T-helper 1 cell (primary cell): Measurements from ENCODE around the gene CPSF4L.

Experiments
- DNase-seq, 5 donors: peaks; one replicate each; pipeline ENCODE4 v3.0.0-alpha.2; 2012 to 2020

Gene CPSF4L

DNA sequence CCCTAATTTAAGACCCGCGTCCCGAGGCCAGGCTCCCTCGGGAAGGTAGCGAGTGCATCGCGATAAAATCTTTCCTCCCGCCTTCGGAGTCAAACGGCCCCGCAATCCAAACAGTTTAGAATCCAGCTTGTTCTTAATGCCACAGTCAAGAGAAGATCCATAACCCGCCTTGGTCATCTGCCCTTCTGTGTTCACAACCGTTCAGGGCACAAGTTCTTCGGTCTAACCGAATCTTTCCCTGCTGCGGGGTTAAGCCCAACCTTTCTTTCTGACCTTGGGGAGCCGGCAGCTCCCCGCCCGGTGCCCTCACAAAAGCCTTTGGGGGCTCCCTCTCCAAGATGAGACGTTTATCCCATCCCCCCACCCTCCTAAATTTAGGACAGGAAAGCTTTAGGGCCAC is 30.3 kb downstream of the CPSF4L start:
- DNase-seq: no peak

DNA sequence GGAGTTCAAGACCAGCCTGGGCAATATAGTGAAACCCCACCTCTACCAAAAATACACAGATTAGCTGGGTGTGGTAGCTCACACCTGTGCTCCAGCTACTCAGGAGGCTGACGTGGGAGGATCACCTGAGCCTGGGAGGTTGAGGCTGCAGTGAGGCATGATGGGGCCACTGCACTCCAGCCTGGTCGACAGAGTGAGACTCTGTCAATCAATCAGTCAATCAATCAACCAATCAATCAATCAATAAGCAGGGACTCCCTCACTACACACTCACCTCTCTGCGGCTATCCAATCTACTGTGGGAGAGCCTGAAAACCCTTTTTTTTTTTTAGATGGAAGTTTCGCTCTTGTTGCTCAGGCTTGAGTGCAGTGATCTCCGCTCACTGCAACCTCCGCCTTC is 31.6 kb downstream of the CPSF4L start:
- DNase-seq: no peak

DNA sequence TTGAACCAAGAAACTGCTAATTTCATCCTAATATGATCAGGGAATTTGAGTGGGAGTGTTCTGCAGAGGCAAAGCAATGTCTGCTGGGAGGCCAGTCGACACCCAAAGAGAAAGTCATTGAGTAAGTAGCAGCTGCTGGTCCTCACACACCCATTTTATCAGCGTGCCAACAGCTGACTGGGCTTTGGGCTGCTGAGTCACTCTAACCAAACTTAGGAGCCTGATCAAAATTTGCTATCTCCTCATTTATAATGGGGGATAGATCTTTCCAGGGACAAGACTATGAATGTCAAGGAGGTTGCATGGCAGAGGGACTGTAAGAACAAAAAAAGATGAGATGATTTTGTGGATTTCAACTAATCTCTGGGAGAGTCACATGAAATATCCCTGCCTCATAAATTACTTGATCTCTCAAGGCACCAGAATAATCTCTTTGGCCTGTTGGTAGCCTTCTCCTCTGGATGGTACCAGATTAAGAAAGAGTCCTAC is 32.9 kb downstream of the CPSF4L start:
- peak in 1 of 5 donors; percentile 58 for DNase-seq

- no peak for DNase-seq
Observed at GRCh38 chr17:73227944-73228343, 33.7 kb downstream of the CPSF4L start.

DNA sequence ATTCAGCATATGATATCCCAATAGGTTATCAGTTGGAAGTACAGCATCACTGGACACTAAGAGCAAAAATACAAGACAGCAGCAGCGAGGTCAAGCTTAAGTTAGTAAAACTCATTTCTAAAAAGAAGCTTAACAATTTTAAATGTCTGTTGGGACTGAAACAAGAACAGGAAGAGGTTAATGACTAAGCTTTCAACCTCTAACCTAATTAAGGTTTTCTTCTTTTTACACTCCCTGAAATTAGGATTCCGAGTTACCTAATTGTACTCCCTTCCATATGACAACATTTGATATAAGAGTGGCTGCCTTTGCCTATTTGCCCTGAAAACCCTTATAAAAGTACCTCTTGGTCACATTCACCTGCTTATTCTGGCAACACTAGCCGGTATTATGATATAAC is 34.3 kb downstream of the CPSF4L start:
- peak in 1 of 5 donors; percentile 47 for DNase-seq

- DNase-seq: peak in 1 of 5 donors; percentile 34
Observed at GRCh38 chr17:73226556-73227172, 35.0 kb downstream of the CPSF4L start.

GRCh38 chr17:73224663-73225305 is 36.9 kb downstream of the CPSF4L start:
- DNase-seq: no peak

DNA sequence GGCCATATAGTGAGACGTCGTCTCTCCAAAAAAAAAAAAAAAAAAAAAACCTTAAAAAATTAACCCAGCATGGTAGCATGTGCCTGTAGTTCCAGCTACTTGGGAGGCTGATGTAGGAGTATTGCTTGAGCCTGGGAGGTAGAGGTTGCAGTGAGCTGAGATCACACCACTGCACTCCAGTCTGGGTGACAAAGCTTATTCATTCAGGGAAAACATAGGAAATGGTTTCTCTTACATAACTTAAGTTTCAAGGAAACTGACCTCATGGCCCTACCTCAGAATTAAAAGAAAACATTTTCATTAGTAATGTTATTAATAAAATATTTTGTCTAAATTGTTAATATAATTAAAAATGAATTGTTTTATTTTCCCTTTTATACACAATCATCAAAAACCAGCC is 37.4 kb downstream of the CPSF4L start:
- no peak for DNase-seq

DNA sequence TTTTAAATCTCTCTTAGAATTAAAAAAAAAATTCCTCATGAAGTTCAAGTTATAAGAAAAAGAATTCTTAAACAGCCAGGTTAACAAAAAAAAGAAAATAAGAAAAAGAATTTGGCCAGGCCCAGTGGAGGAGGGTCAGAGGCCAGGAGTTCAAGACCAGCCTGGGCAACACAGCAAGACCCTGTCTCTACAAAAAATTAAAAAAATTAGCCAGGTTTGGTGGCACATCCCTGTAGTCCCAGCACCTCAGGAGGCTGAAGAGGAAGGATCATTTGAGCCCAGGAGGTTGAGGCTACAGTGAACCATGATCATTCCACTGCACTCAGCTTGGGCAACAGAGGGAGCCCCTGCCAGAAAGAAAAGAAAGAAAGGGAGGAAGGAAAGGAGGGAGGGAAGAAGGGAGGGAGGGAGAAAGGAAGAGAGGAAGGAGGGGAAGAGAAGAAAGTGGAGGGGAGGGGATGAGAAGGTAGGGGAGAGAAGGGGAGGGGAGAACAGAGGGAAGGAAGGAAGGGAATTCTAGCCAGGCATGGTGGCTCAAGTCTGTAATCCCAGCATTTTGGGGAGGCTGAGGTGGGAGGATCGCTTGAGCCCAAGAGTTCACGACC is 38.0 kb downstream of the CPSF4L start:
- no peak for DNase-seq

- DNase-seq: no peak
Observed at GRCh38 chr17:73215447-73215846, 46.2 kb downstream of the CPSF4L start.

- no peak for DNase-seq
Observed at GRCh38 chr17:73214851-73215250, 46.8 kb downstream of the CPSF4L start.

DNA sequence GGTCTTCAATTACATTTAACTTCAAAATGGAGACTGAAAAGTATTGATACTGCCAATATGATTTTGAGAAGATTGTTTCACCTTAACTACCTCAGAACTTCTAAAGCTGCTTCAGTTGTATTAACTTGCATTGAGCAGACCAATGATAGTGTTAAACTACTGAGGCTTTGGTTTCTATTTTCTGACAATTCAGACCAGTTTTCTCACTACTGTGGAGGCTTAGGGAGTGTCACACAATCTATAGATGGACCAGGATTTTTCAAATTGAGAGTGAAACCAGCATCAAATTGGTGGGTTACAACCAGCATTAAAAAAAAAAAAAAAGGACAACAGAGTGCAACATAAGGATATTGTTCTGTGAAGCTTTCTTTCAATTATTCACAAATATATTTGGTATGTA is 47.7 kb downstream of the CPSF4L start:
- DNase-seq: peak in 1 of 5 donors; percentile 14

GRCh38 chr17:73211745-73212144 is 49.9 kb downstream of the CPSF4L start:
- peak in 4 of 5 donors; percentile 32 to 59 (median 50) for DNase-seq

DNA sequence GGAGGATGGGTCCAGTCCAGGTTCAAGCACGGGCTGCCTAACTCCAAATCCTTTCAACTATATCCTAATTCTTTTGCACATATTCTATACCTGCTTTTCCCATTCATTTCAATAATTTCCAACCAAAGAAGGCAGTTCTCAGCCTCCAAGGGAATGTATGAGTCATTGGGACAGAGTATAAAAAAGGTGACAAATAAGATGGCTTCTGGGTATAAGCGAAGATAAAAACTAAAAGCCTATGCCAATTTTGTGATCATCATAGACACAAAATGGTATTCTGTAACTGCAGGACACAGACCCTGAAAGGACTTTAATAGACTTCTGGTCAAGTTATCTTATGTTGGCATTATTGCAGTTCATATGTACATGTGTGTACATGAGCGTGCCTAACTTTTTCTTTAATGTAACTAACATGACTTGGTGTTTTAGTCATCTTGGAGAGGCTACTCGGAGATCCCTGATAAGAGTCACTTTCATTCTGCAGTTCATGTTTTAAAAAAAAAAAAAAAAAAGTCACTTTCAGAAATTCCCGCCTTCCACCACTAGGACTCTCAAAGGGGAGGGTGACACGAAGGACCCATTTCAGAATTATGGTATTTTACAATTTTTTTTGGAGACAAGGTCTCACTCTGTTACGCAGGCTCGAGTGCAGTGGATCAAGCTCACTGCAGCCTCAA is 51.5 kb downstream of the CPSF4L start:
- DNase-seq: no peak

DNA sequence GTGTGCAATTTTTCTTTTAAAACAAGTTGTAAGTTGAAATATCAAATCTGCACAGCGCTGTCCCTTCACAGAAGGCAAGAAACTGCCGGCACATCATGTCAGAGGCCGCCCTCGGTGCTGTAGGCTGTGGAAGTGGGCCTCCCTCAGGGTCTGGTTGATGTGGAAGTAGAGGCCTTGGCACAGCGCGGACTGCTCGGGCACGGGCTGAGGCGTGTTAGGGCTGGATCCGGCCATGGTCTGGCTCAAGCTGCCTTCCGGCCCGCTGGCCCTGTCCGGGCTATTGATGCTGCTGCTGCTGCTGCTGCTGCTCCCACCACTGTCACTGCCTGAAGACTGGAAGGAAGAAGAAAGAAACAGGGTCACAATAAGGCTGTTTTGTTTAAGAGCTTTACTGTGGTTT is 52.2 kb downstream of the CPSF4L start:
- no peak for DNase-seq

GRCh38 chr17:73208139-73208827 is 53.4 kb downstream of the CPSF4L start:
- DNase-seq: no peak

DNA sequence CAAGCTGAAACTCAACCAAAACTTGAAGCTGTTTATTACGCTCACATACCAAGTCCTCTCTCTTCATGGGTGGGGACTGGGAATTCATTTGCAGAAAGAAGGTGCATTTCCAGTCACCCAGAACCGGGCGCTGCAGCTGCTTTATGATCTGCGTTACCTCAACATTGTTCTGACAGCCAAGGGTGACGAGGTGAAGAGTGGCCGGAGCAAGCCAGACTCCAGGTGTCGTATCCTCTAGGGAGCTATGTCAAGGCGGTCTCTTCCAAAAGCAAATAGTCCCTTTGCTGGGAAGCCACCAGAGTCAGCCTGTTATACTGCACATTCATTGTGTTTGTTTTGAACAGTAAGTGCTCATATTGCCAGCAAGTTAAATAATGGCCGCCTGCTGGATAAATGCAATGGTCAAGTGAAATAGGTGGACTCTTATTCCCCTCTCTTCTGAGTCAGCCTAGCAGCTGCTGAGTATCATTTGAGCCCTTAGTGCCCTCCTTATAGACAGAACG is 56.2 kb downstream of the CPSF4L start:
- DNase-seq: no peak

GRCh38 chr17:73203788-73204479 is 57.7 kb downstream of the CPSF4L start:
- DNase-seq: peak in 1 of 5 donors; percentile 24

DNA sequence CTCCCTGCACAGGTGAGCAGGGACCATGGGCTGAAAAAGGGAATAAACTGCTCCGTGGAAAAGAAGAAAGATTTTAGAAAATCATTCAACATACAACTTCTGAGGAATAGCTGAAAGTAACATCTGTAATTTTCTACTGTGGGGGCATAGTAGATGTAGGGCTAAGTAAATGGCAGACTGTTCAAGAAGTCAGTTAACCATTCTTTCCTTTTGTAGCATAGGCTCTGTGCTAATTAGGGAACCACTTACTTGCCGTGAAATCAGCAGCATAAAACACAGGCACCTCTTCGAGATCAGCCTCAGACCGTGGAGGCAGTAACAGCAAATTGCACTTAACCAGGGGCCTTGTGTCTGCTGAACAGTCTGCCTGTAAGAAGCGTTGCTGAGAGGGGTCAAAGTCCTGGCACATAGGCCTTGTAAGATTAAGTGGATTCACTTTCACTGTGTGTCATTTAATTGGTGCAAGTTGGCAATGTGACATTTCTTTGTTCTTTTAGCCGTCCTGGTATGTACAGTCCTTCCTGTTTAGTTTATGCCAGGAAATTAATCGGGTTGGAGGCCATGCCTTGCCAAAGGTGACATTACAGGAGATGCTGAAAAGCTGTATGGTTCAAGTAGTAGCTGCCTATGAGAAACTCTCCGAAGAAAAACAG is 58.4 kb downstream of the CPSF4L start:
- peak in 1 of 5 donors; percentile 12 for DNase-seq

- no peak for DNase-seq
Observed at GRCh38 chr17:73201215-73202069, 60.2 kb downstream of the CPSF4L start.

- no peak for DNase-seq
Observed at GRCh38 chr17:73200476-73200875, 61.2 kb downstream of the CPSF4L start.
